Astrocyte of the cerebellum (primary cell): ENCODE results near the gene TSPOAP1.

ENCODE experiments used
- DNase-seq: peaks from one replicate; pipeline ENCODE4 v3.0.0-alpha.2; 2011; ENCODE audit warnings: low read depth
- H3K4me3 ChIP-seq: 2 replicates; pipeline ENCODE4 v1.5.1; 2011; ENCODE audit warnings: mild to moderate bottlenecking, low read depth, low read length, moderate library complexity
- CTCF ChIP-seq: IDR thresholded peaks from 2 replicates; pipeline ENCODE4 v1.5.1; 2012; ENCODE audit warnings: low read length, low read depth, moderate library complexity, mild to moderate bottlenecking; ENCODE audit errors: missing control alignments
- in situ Hi-C: cut with HindIII; loops from 2 replicates; pipeline ENCODE4 v1.10.0; 2017; ENCODE audit warnings: low sequenced_read_pairs

TSPOAP1 gene

GRCh38 chr17:58263773-58264172 is 64.8 kb downstream of the TSPOAP1 start:
- no peak for DNase-seq
- no peak for TF ChIP-seq CTCF
- no peak overlapping the region for H3K4me3 ChIP-seq
- in situ Hi-C loops: no loop called here

DNA sequence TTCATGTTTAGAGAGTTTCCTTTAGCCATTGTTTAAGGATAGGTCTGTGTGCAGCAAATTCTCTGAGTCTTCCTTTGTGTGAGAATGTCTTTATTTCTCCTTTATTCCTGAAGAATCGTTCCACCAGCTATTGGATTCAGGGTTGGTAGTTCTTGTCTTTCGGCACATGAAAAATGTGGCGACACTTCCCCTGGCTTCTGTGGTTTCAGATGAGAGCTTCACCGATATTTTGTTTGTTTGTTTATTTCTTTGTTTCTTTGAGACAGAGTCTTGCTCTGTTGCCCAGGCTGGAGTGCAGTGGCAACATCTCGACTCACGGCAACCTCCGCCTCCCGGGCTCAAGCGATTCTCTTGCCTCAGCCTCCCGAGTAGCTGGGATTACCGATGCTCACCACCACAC is 66.4 kb downstream of the TSPOAP1 start:
- in situ Hi-C loops: no loop called here
- H3K4me3 ChIP-seq: no peak overlapping the region
- TF ChIP-seq CTCF: no peak
- DNase-seq: no peak

GRCh38 chr17:58254803-58255202 is 73.8 kb downstream of the TSPOAP1 start:
- no peak for DNase-seq
- no peak for TF ChIP-seq CTCF
- in situ Hi-C loops: no loop called here
- no peak overlapping the region for H3K4me3 ChIP-seq

DNA sequence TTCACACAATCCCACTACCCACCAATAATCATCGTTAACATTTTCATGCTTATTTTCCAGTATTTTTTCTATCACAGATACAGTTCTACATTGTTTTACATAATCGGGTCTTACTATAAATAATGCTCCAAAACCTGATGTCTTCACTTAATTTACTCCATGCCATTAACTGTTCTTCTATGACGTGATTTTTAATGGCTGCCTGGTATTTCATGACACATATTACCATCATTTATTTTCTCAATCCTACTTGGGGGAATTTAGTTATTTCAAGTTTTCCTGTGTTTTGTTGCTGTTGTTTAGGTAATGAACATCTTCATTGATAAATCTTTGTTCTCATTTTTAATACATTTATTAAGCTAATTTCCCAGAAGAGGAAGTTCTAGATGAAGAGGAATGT is 75.5 kb downstream of the TSPOAP1 start:
- TF ChIP-seq CTCF: no peak
- in situ Hi-C loops: no loop called here
- DNase-seq: no peak
- H3K4me3 ChIP-seq: no peak overlapping the region

- DNase-seq: no peak
- in situ Hi-C loops: no loop called here
- no peak overlapping the region for H3K4me3 ChIP-seq
- TF ChIP-seq CTCF: no peak
Measured at GRCh38 chr17:58252141-58252540, 76.5 kb downstream of the TSPOAP1 start.
